ENCODE measurements around the gene ST3GAL5.
"Not testable (repeated sequence)": the region's sequence is repeated elsewhere in the genome, so short reads cannot be mapped to it uniquely, and the experiment has no call there.

The ST3GAL5 gene

GRCh38 chr2:85838181-85838580, 50.6 kb downstream of the ST3GAL5 start:
- no peak for TF ChIP-seq LEF1 (IDR thresholded peaks at IDR 0.05; ENCODE audit: borderline replicate concordance)
- TF ChIP-seq L3MBTL2 (conservative IDR thresholded peaks at IDR 0.05) = no peak
- TF ChIP-seq BHLHE40 (IDR thresholded peaks at IDR 0.05; ENCODE audit: borderline replicate concordance) = no peak
- no peak for TF ChIP-seq PKNOX1 (IDR thresholded peaks at IDR 0.05)
- CTCF ChIA-PET = no interaction called here
- POLR2A ChIA-PET = interaction anchor here (1.2 kb wide), 1 partner anchor 13 kb away, joined by 3 read pairs; no protein-coding TSS in a partner anchor
- no peak for DNase-seq (ENCODE audit: extremely low spot score)

DNA sequence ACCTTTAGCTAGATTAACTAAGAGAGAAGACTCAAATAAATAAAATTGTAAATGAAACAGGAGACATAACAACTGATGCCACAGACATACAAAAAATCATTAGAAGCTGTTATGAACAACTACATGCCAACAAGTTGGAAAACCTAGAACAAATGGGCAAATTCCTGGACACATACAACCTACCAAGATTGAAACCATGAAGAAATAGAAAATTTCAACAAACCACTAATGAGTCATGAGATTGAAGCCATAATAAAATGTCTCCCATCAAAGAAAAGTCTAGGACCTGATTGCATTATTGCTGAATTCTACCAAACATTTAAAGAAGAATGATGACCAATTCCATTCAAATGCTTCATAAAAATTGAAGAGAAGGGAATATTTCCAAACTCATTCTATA, 54.3 kb downstream of the ST3GAL5 start:
- CTCF ChIA-PET = no interaction called here

DNA sequence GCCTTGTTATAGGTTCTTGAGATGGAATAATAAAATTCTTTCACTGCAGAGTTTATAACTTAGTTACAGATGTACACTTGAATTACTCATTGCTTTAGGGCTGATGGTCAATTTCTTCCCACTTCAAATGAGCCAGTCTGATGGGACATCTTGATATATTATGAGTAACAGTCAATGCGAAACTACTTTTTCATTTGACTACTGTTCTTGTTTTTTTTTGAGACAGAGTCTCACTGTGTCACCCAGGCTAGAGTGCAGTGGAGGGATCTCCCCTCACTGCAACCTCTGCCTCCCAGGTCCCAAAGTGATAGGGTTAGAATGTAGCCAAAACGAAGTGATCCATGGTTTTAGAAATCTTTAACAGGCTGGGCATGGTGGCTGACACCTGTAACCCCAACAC, 57.1 kb downstream of the ST3GAL5 start:
- TF ChIP-seq PKNOX1 (IDR thresholded peaks at IDR 0.05) (no peak), L3MBTL2 (conservative IDR thresholded peaks at IDR 0.05) (no peak), SUZ12 (IDR thresholded peaks at IDR 0.05) (no peak), CTBP1 (IDR thresholded peaks at IDR 0.05; ENCODE audit: borderline replicate concordance) (no peak)
- CTCF ChIA-PET = no interaction called here
- no peak for DNase-seq (ENCODE audit: extremely low spot score)
- POLR2A ChIA-PET = no interaction called here

More for the DNA sequence above, 54.3 kb downstream of the ST3GAL5 start:
- TF ChIP-seq FOXK2 (IDR thresholded peaks at IDR 0.05) = no peak
- no peak for TF ChIP-seq NFRKB (IDR thresholded peaks at IDR 0.05)
- no peak for TF ChIP-seq FOXA1 (IDR thresholded peaks at IDR 0.05)
- no peak for TF ChIP-seq TARDBP (IDR thresholded peaks at IDR 0.05)
- no peak for TF ChIP-seq ELF4 (IDR thresholded peaks at IDR 0.05)
- TF ChIP-seq CTBP1 (IDR thresholded peaks at IDR 0.05; ENCODE audit: borderline replicate concordance) = no peak
- no peak for TF ChIP-seq SP1 (IDR thresholded peaks at IDR 0.05)
- no peak for TF ChIP-seq ARNT (IDR thresholded peaks at IDR 0.05)
- no peak for TF ChIP-seq ZNF384 (IDR thresholded peaks at IDR 0.05)
- no peak for TF ChIP-seq FOXM1 (IDR thresholded peaks at IDR 0.05; ENCODE audit: borderline replicate concordance)
- TF ChIP-seq SUZ12 (IDR thresholded peaks at IDR 0.05) = no peak
- no peak for DNase-seq (ENCODE audit: extremely low spot score)
- POLR2A ChIA-PET = no interaction called here

GRCh38 chr2:85830645-85831044, 58.1 kb downstream of the ST3GAL5 start:
- ChIA-PET CTCF (interaction anchor here (0.6 kb wide), 1 partner anchor 102 kb away, joined by 4 read pairs; no protein-coding TSS in a partner anchor), POLR2A (no interaction called here)
- TF ChIP-seq LEF1 (IDR thresholded peaks at IDR 0.05; ENCODE audit: borderline replicate concordance) (no peak), L3MBTL2 (conservative IDR thresholded peaks at IDR 0.05) (no peak), BHLHE40 (IDR thresholded peaks at IDR 0.05; ENCODE audit: borderline replicate concordance) (no peak), HDGF (IDR thresholded peaks at IDR 0.05; ENCODE audit: borderline replicate concordance) (no peak), TARDBP (IDR thresholded peaks at IDR 0.05) (no peak), SUZ12 (IDR thresholded peaks at IDR 0.05) (no peak), FOXK2 (IDR thresholded peaks at IDR 0.05) (no peak)
- DNase-seq (ENCODE audit: extremely low spot score) = no peak

DNA sequence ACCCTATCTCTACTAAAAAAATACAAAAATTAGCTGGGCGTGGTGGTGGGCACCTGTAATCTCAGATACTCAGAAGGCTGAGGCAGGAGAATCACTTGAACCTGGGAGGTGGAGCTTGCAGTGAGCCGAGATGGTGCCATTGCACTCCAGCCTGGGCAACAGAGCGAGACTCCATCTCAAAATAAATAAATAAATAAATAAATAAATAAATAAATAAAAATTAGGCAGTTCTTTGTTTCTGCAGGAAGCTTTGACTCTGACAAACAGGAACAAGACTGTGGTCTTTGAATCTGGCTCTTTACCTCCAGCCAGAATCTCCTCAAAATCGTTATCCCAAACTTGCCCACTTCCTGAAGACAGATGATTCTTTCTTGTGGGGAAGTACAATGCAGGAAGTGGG, 59.4 kb downstream of the ST3GAL5 start:
- CTCF ChIA-PET = interaction anchor here (0.6 to 0.8 kb wide), 2 partner anchors 239 to 249 kb away, joined by 3 read pairs; no protein-coding TSS in a partner anchor
- DNase-seq (ENCODE audit: extremely low spot score); POLR2A ChIA-PET: not testable (repeated sequence)

DNA sequence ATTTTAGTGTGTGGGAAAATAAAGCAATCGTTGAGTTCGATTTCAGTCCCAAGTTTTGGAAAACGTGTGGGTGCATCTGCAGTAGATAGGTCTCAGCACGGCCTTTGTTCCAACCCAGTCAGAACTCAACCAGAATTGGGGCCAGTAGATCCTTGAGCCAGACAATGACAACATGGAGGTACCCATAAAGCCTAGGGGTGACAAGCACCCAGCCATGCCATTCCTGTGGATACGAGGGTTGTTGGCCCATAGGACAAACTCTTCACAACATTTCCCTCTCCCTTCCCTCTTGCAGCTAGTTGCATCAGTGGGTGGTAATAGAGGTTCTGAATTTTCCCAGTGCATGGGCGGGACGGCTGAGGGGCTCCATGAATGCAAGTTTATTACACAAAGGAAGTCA, 60.1 kb downstream of the ST3GAL5 start:
- CTCF ChIA-PET = interaction anchor here (0.6 to 1.7 kb wide), 2 partner anchors 59 to 239 kb away, joined by 3 to 9 read pairs; no protein-coding TSS in a partner anchor
- POLR2A ChIA-PET = no interaction called here
- no peak for DNase-seq (ENCODE audit: extremely low spot score)
- TF ChIP-seq BHLHE40 (IDR thresholded peaks at IDR 0.05; ENCODE audit: borderline replicate concordance) (no peak), LEF1 (IDR thresholded peaks at IDR 0.05; ENCODE audit: borderline replicate concordance) (no peak), CTBP1 (IDR thresholded peaks at IDR 0.05; ENCODE audit: borderline replicate concordance) (no peak), TARDBP (IDR thresholded peaks at IDR 0.05) (no peak), PKNOX1 (IDR thresholded peaks at IDR 0.05) (no peak), FOXM1 (IDR thresholded peaks at IDR 0.05; ENCODE audit: borderline replicate concordance) (no peak)

- no peak for DNase-seq (ENCODE audit: extremely low spot score)
- POLR2A ChIA-PET = interaction anchor here (0.6 to 1.1 kb wide), 2 partner anchors 58 to 278 kb away, joined by 3 to 6 read pairs; partner anchors contain the start of genes POLR1A and PTCD3
- no peak for TF ChIP-seq FOXK2 (IDR thresholded peaks at IDR 0.05)
- TF ChIP-seq CTBP1 (IDR thresholded peaks at IDR 0.05; ENCODE audit: borderline replicate concordance) = no peak
- TF ChIP-seq ARNT (IDR thresholded peaks at IDR 0.05) = no peak
- CTCF ChIA-PET = interaction anchor here (0.5 to 2.0 kb wide), 9 partner anchors 13 to 255 kb away, joined by 3 to 19 read pairs (median 4); no protein-coding TSS in a partner anchor
These were observed 60.8 kb downstream of the ST3GAL5 start for GRCh38 chr2:85827879-85828569.

Data from HEK293T (cell line).